Peyer's patch (tissue), 4 donors: ENCODE data around the gene C3orf20. TPM values are rescaled to one million over a fixed set of nuclear protein-coding genes. Genes with fewer than 3 reads are reported as not detected.

Source experiments
- DNase-seq, 3 donors: peaks; one replicate each; pipeline ENCODE4 v3.0.0-alpha.2; 2017 to 2019
- H3K27ac ChIP-seq, 4 donors: fragments of 200-600 bp; sonication (generic); one replicate each; pipeline ENCODE4 v1.5.1; 2016 to 2019
- H3K27me3 ChIP-seq, 2 donors: fragments of 200-600 bp; sonication (generic); one replicate each; pipeline ENCODE4 v1.5.1; 2019
- H3K36me3 ChIP-seq, 3 donors: fragments of 200-600 bp; sonication (generic); one replicate each; pipeline ENCODE4 v1.5.1; 2016 to 2019
- H3K4me1 ChIP-seq, 4 donors: fragments of 200-600 bp; sonication (generic); one replicate each; pipeline ENCODE4 v1.5.1; 2016 to 2019
- H3K4me3 ChIP-seq, 4 donors: fragments of 200-600 bp; sonication (generic); 1 replicate in 3 of 4; 2 replicates in 1 of 4; pipeline ENCODE4 v1.5.1; 2016 to 2019; ENCODE audit warnings: mild to moderate bottlenecking in 1 of 4
- H3K9me3 ChIP-seq, 4 donors: fragments of 200-600 bp; sonication (generic); one replicate each; pipeline ENCODE4 v1.5.1; 2016 to 2019; ENCODE audit warnings: mild to moderate bottlenecking in 1 of 4
- CTCF ChIP-seq, 6 experiments: fragments of 450-650 bp in 4 of 6; fragments of 200-600 bp in 2 of 6; sonication (generic) in 1 of 6; IDR thresholded peaks; one replicate each; pipeline ENCODE4 v1.5.1; 2017 to 2019; ENCODE audit warnings: antibody characterized with exemption in 6 of 6, mild to moderate bottlenecking in 3 of 6, moderate library complexity in 1 of 6
- POLR2A ChIP-seq, 2 donors: fragments of 450-650 bp; IDR thresholded peaks; one replicate each; pipeline ENCODE4 v1.5.1; 2017; ENCODE audit warnings: antibody characterized with exemption in 2 of 2, mild to moderate bottlenecking in 2 of 2, moderate library complexity in 2 of 2
- total RNA-seq, 4 donors: library from RNA; depleted of rRNA; stranded (reverse); fragments of >200 nt; gene quantifications; one replicate each; pipeline ENCODE4 v1.1.0, GENCODE V29; 2016

The C3orf20 gene
- total RNA-seq, 4 donors from 2014 or later: not detected

- H3K27ac ChIP-seq: no peak overlapping the region
- no peak overlapping the region for H3K4me3 ChIP-seq
- peaks cover 0 to 8% (median 0%) of the 10 kb centered on the region in 4 donors for H3K4me1 ChIP-seq
- peak in 1 of 3 donors; percentile 15 for DNase-seq
- no peaks in the 10 kb centered on the region for H3K9me3 ChIP-seq
- no peaks in the 10 kb centered on the region for H3K36me3 ChIP-seq
- no peak for TF ChIP-seq CTCF (IDR thresholded peaks at IDR 0.05)
- TF ChIP-seq POLR2A (IDR thresholded peaks at IDR 0.05): no peak
- H3K27me3 ChIP-seq: no peaks in the 10 kb centered on the region
Observed at GRCh38 chr3:14789640-14790285, 114.8 kb downstream of the C3orf20 start.

GRCh38 chr3:14791343-14791945, 116.5 kb downstream of the C3orf20 start:
- no peaks in the 10 kb centered on the region for H3K27me3 ChIP-seq
- H3K4me1 ChIP-seq: peaks cover 0 to 8% (median 0%) of the 10 kb centered on the region in 4 donors
- H3K9me3 ChIP-seq: no peaks in the 10 kb centered on the region
- peak; percentile 12 to 87 (median 66) for TF ChIP-seq CTCF (IDR thresholded peaks at IDR 0.05)
- no peak for TF ChIP-seq POLR2A (IDR thresholded peaks at IDR 0.05)
- DNase-seq: peak; percentile 24 to 87 (median 84)
- no peaks in the 10 kb centered on the region for H3K36me3 ChIP-seq
- H3K4me3 ChIP-seq: no peak overlapping the region
- H3K27ac ChIP-seq: no peak overlapping the region

- Histone ChIP-seq H3K36me3 (no peaks in the 10 kb centered on the region), H3K4me1 (peaks cover 0 to 8% (median 0%) of the 10 kb centered on the region in 4 donors), H3K4me3 (no peak overlapping the region), H3K27ac (peak overlapping the region in 2 of 4 donors; percentile 25 to 38), H3K9me3 (no peaks in the 10 kb centered on the region), H3K27me3 (no peaks in the 10 kb centered on the region)
- TF ChIP-seq POLR2A (IDR thresholded peaks at IDR 0.05): no peak
- no peak for TF ChIP-seq CTCF (IDR thresholded peaks at IDR 0.05)
- DNase-seq: peak in 1 of 3 donors; percentile 47
Observed at GRCh38 chr3:14792691-14793121, 117.8 kb downstream of the C3orf20 start.

GRCh38 chr3:14793126-14793857, 118.4 kb downstream of the C3orf20 start:
- DNase-seq: peak in 1 of 3 donors; percentile 39
- Histone ChIP-seq H3K9me3 (no peaks in the 10 kb centered on the region), H3K27ac (peak overlapping the region in 2 of 4 donors; percentile 25 to 38), H3K4me1 (peaks cover 0 to 8% (median 0%) of the 10 kb centered on the region in 4 donors), H3K27me3 (no peaks in the 10 kb centered on the region), H3K36me3 (no peaks in the 10 kb centered on the region), H3K4me3 (no peak overlapping the region)
- no peak for TF ChIP-seq CTCF (IDR thresholded peaks at IDR 0.05)
- no peak for TF ChIP-seq POLR2A (IDR thresholded peaks at IDR 0.05)

- no peak for TF ChIP-seq CTCF (IDR thresholded peaks at IDR 0.05)
- no peak for TF ChIP-seq POLR2A (IDR thresholded peaks at IDR 0.05)
- no peak for DNase-seq
- Histone ChIP-seq H3K4me1 (peaks cover 0 to 13% (median 0%) of the 10 kb centered on the region in 4 donors), H3K9me3 (no peaks in the 10 kb centered on the region), H3K27me3 (no peaks in the 10 kb centered on the region), H3K4me3 (no peak overlapping the region), H3K27ac (peak overlapping the region in 1 of 4 donors; percentile 38), H3K36me3 (no peaks in the 10 kb centered on the region)
Observed at GRCh38 chr3:14793858-14794234, 118.9 kb downstream of the C3orf20 start.
